ENCODE results near the gene AGBL4. TPM values are rescaled to one million over a fixed set of nuclear protein-coding genes. Genes with fewer than 3 reads are reported as not detected.

Gene AGBL4
- total RNA-seq, 1 experiment from 2014 or later: not detected

GRCh38 chr1:48704736-48705135, 1319.0 kb downstream of the AGBL4 start:
- ChIA-PET CTCF (no interaction called here), POLR2A (no interaction called here), RAD21 (ENCODE audit: low non-redundant PET in 1 of 2, low total read pairs in 2 of 2, uncharacterized antibody in 2 of 2, unreplicated experiment in 2 of 2) (no interaction called here)
- Histone ChIP-seq H3K4me2 (ENCODE audit: low read length) (no peak overlapping the region), H3K4me1 (ENCODE audit: control insufficient read depth in 1 of 2, insufficient read depth in 2 of 2, low read length in 2 of 2) (no peaks in the 10 kb centered on the region), H3K27me3 (ENCODE audit: insufficient read depth, low read length) (peaks cover 17% of the 10 kb centered on the region), H3K9me3 (ENCODE audit: control insufficient read depth in 1 of 2, insufficient read depth in 1 of 2, low read depth in 1 of 2, low read length in 2 of 2) (no peaks in the 10 kb centered on the region), H3K9me2 (ENCODE audit: insufficient read depth) (no peaks in the 10 kb centered on the region), H4K20me1 (ENCODE audit: insufficient read depth) (no peaks in the 10 kb centered on the region), H3K9ac (ENCODE audit: low read length) (no peak overlapping the region), H3K79me2 (ENCODE audit: insufficient read depth, low read length) (no peaks in the 10 kb centered on the region), H2AFZ (ENCODE audit: low read depth, low read length, poor library complexity, severe bottlenecking) (no peak overlapping the region), H3K36me3 (ENCODE audit: control insufficient read depth in 1 of 2, insufficient read depth in 2 of 2, low read length in 2 of 2) (no peaks in the 10 kb centered on the region), H3K4me3 (replicated peaks in 1 of 2; ENCODE audit: low read depth in 1 of 2, low read length in 2 of 2) (no peak overlapping the region), H3K27ac (ENCODE audit: low read depth, low read length) (no peak overlapping the region)
- intact Hi-C loops (cut with micrococcal nuclease): no loop called here
- TF ChIP-seq MAX (IDR thresholded peaks at IDR 0.05): no peak
- TF ChIP-seq POLR2A (IDR thresholded peaks at IDR 0.05; ENCODE audit: borderline replicate concordance, extremely low read depth, insufficient read depth, insufficient read length): no peak
- TF ChIP-seq SIN3A (IDR thresholded peaks at IDR 0.05; ENCODE audit: low read depth): no peak
- TF ChIP-seq JUND (IDR thresholded peaks at IDR 0.05): no peak
- TF ChIP-seq ZBTB33 (IDR thresholded peaks at IDR 0.05; ENCODE audit: extremely low read depth, insufficient replicate concordance, low read length): no peak
- no peak for TF ChIP-seq RAD21 (IDR thresholded peaks at IDR 0.05; ENCODE audit: low read depth)
- TF ChIP-seq FOSL1 (IDR thresholded peaks at IDR 0.05; ENCODE audit: low read depth): no peak
- TF ChIP-seq CEBPB (IDR thresholded peaks at IDR 0.05; ENCODE audit: low read depth): no peak
- TF ChIP-seq EGR1 (IDR thresholded peaks at IDR 0.05; ENCODE audit: low read depth): no peak
- no peak for TF ChIP-seq TCF7L2 (IDR thresholded peaks at IDR 0.05; ENCODE audit: borderline replicate concordance, extremely low read depth, insufficient read depth, insufficient read length)
- no peak for TF ChIP-seq ELF1 (IDR thresholded peaks at IDR 0.05; ENCODE audit: borderline replicate concordance, low read depth)
- no peak for TF ChIP-seq CBX3 (IDR thresholded peaks at IDR 0.05; ENCODE audit: low read depth)
- TF ChIP-seq EZH2phosphoT487 (IDR thresholded peaks at IDR 0.05; ENCODE audit: borderline replicate concordance): no peak
- no peak for DNase-seq (ENCODE audit: low read depth, low spot score)
- BruUV-seq (replicated peaks): no TSS peak
- no peak for ATAC-seq

Measured in HCT116 (cell line).